ENCODE results near the gene BMAL1. TPM values are rescaled to one million over a fixed set of nuclear protein-coding genes. Genes with fewer than 3 reads are reported as not detected.

The BMAL1 gene
- total RNA-seq, 3 donors from 2014 or later (not counting 1 experiment from before 2014, with no cell fraction given), result 142 to 162 (median 145) TPM

DNA sequence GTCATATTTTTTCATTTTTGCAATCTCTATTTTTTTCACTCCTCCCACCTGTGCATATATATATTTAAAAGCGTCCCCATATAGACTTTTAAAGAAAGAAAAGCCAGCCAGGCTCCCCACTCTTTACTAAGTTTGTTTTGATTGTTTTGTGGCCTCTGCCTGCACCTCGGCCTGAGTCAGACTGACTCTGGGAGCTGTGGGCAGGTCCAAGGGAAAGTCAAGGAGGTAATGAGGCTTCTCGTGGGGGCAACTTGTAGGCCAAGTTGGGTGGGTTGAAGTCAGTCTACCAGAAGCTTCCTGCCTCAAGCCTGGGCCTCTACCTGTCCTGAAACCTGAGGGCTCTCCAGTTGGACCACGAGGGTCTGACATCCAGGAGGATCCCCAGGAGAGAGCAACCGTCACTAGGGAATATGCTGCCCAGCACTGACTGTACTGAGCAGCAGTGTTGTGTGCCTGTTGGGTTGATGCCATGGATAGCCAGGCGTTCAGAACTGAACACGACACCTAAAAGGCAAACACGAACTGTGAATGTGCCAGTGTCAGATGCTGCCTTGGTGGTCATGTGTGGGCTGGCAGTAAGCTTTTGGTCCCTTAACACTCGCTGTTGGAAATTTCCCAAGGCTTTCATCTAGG, 58.8 kb downstream of the BMAL1 start:
- ATAC-seq (no peak), DNase-seq (no peak)
- Histone ChIP-seq H3K4me3 (ENCODE audit: low read length) (no peak overlapping the region), H3K36me3 (ENCODE audit: control insufficient read depth, insufficient read depth, low read length) (no peaks in the 10 kb centered on the region), H3K4me1 (ENCODE audit: control insufficient read depth, insufficient read depth, low read length) (peaks cover 49% of the 10 kb centered on the region), H3K27me3 (ENCODE audit: control insufficient read depth, insufficient read depth, low read length) (no peaks in the 10 kb centered on the region), H3K9me3 (ENCODE audit: control insufficient read depth, insufficient read depth, low read length) (no peaks in the 10 kb centered on the region), H3K27ac (ENCODE audit: low read length) (no peak overlapping the region)
- no peaks in the 10 kb centered on the region for H3K27me3 Mint-ChIP-seq (ENCODE audit: low read depth in 2 of 2)
- intact Hi-C loops (cut with micrococcal nuclease), result no loop called here
- H3K27ac Mint-ChIP-seq, result peak overlapping the region in 1 of 2 donors; percentile 79
- H3K36me3 Mint-ChIP-seq, result no peaks in the 10 kb centered on the region
- 90% methylated on average over 8 of the region's 9 CpGs for WGBS (ENCODE audit: insufficient coverage)
- H3K4me1 Mint-ChIP-seq, result peaks cover 81 to 83% of the 10 kb centered on the region in 2 donors
- H3K9me3 Mint-ChIP-seq, result no peaks in the 10 kb centered on the region
- H3K4me3 Mint-ChIP-seq, result no peak overlapping the region
- TF ChIP-seq, protein P1, sequence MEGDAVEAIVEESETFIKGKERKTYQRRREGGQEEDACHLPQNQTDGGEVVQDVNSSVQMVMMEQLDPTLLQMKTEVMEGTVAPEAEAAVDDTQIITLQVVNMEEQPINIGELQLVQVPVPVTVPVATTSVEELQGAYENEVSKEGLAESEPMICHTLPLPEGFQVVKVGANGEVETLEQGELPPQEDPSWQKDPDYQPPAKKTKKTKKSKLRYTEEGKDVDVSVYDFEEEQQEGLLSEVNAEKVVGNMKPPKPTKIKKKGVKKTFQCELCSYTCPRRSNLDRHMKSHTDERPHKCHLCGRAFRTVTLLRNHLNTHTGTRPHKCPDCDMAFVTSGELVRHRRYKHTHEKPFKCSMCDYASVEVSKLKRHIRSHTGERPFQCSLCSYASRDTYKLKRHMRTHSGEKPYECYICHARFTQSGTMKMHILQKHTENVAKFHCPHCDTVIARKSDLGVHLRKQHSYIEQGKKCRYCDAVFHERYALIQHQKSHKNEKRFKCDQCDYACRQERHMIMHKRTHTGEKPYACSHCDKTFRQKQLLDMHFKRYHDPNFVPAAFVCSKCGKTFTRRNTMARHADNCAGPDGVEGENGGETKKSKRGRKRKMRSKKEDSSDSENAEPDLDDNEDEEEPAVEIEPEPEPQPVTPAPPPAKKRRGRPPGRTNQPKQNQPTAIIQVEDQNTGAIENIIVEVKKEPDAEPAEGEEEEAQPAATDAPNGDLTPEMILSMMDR (IDR thresholded peaks at IDR 0.05), result no peak

DNA sequence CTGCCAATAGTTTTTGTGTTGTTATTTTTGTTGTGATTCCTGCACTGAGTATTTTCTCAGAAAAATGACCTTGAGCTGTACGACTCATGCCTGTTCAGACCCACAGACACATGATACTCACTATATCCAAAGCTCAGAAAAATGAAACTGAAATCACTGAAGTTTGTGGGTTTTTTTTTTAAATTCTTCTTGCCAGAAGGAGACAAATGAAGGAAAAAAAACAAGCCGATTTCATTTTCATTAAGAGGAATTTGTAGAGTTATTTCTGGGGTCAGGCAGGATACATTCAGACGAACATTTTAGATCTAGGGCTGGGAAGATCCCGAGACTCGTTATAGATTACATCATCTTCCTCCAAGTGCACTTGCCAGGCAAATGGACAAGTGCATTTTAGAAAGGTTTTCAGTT, 60.4 kb downstream of the BMAL1 start:
- TF ChIP-seq, protein P1 (IDR thresholded peaks at IDR 0.05), result no peak
- Mint-ChIP-seq H3K36me3 (no peaks in the 10 kb centered on the region), H3K4me1 (peaks cover 78 to 82% of the 10 kb centered on the region in 2 donors), H3K27me3 (ENCODE audit: low read depth in 2 of 2) (no peaks in the 10 kb centered on the region), H3K9me3 (no peaks in the 10 kb centered on the region), H3K4me3 (peak overlapping the region; percentile 86), H3K27ac (peak overlapping the region; percentile 88 to 91)
- intact Hi-C loops (cut with micrococcal nuclease), result no loop called here
- H3K4me3 ChIP-seq (ENCODE audit: low read length), result peak overlapping the region; percentile 5
- no peaks in the 10 kb centered on the region for H3K36me3 ChIP-seq (ENCODE audit: control insufficient read depth, insufficient read depth, low read length)
- no peaks in the 10 kb centered on the region for H3K9me3 ChIP-seq (ENCODE audit: control insufficient read depth, insufficient read depth, low read length)
- DNase-seq (peak in 1 of 2 donors; percentile 32), ATAC-seq (peak; percentile 30 to 65 (median 55))
- H3K4me1 ChIP-seq (ENCODE audit: control insufficient read depth, insufficient read depth, low read length), result peaks cover 35% of the 10 kb centered on the region
- WGBS (ENCODE audit: insufficient coverage), result 13% methylated on average over 4 of the region's 5 CpGs
- peak overlapping the region; percentile 52 for H3K27ac ChIP-seq (ENCODE audit: low read length)
- H3K27me3 ChIP-seq (ENCODE audit: control insufficient read depth, insufficient read depth, low read length), result no peaks in the 10 kb centered on the region

DNA sequence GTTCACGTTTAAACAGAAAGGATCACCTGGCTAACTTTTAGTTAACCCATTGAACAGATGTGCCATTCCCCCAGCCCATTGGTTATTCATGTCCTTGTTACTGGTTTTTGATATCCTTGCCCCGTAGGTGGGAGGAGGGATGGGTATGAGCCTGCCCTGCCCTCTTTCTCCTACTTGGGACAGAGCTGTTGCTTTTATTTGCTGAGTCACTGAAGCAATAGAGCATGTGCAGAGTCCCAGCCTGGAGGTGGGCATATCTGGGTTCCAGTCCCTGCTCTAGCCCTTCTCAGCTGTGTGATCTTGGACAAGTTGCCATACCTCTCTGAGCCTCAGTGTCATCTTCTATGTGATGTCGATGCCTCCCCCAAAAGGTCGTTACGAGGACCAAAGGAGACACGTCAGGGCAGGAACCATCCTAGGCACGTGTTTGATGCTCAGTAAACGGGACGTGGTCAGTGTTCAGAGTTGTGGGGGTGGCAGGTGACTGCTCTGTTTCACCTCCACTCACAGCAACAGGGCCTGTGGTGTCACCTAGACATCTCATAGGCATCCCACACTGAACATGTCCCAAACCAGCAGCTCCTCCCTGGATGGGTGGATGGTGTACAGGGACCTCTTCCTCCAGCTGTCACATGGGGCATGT, 61.0 kb downstream of the BMAL1 start:
- intact Hi-C loops (cut with micrococcal nuclease), result no loop called here
- Histone ChIP-seq H3K36me3 (ENCODE audit: control insufficient read depth, insufficient read depth, low read length) (no peaks in the 10 kb centered on the region), H3K27ac (ENCODE audit: low read length) (peak overlapping the region; percentile 52), H3K4me3 (ENCODE audit: low read length) (peak overlapping the region; percentile 5), H3K4me1 (ENCODE audit: control insufficient read depth, insufficient read depth, low read length) (peaks cover 30% of the 10 kb centered on the region), H3K27me3 (ENCODE audit: control insufficient read depth, insufficient read depth, low read length) (no peaks in the 10 kb centered on the region), H3K9me3 (ENCODE audit: control insufficient read depth, insufficient read depth, low read length) (no peaks in the 10 kb centered on the region)
- TF ChIP-seq, protein P1 (IDR thresholded peaks at IDR 0.05), result no peak
- peak overlapping the region; percentile 88 to 91 for H3K27ac Mint-ChIP-seq
- H3K4me1 Mint-ChIP-seq, result peaks cover 77 to 83% of the 10 kb centered on the region in 2 donors
- DNase-seq (no peak), ATAC-seq (peak; percentile 17 to 30 (median 24))
- H3K27me3 Mint-ChIP-seq (ENCODE audit: low read depth in 2 of 2), result no peaks in the 10 kb centered on the region
- H3K36me3 Mint-ChIP-seq, result no peaks in the 10 kb centered on the region
- peak overlapping the region; percentile 86 for H3K4me3 Mint-ChIP-seq
- no peaks in the 10 kb centered on the region for H3K9me3 Mint-ChIP-seq
- WGBS (ENCODE audit: insufficient coverage), result 45% methylated on average over 8 of the region's 9 CpGs

Data from natural killer cell (primary cell).